ENCODE results near the gene STX12.
"Not testable (repeated sequence)": the region's sequence is repeated elsewhere in the genome, so short reads cannot be mapped to it uniquely, and the experiment has no call there.

The STX12 gene

DNA sequence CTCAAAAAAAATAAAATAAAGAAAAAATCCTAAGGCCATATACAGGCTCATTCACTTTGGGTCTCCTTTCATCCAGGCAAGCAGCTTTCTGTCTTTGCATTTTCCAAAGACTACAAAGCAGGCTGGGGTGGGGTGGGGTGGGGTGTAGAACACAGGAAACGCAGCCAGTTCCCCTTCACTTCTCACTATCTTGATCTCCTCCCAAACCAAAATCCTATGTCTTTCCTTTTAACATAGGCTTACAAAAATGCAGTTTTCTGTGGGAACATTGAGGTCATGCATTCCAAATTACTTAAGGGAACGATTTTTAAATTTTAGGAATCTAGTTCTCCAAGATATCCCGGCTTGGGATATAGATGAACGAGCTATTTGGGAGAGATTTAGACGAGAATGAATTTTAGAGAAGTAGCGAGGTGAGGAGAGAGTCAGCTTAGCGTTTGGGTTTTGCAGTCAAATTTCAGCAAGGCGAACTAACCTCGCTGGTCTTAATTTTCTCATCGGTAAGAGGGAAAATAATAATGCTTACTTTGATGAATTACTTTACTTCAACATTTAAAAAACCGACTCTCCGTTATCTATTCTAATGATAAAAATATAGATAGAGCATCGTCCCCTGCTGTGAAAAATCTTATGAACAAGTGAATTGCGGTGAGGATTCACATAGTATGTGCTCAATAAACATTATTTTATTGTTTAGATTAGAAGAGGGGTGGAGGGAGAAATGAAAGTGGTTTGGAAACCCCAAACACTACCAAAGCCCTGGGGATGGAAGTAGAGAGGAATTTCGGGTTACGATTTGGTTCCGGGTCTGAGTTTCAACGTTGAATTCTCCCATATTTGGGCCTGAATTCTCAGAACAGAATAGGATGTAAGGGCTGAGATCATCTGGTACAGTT, 735 bp upstream of the STX12 start:
- TF ChIP-seq, protein P1, sequence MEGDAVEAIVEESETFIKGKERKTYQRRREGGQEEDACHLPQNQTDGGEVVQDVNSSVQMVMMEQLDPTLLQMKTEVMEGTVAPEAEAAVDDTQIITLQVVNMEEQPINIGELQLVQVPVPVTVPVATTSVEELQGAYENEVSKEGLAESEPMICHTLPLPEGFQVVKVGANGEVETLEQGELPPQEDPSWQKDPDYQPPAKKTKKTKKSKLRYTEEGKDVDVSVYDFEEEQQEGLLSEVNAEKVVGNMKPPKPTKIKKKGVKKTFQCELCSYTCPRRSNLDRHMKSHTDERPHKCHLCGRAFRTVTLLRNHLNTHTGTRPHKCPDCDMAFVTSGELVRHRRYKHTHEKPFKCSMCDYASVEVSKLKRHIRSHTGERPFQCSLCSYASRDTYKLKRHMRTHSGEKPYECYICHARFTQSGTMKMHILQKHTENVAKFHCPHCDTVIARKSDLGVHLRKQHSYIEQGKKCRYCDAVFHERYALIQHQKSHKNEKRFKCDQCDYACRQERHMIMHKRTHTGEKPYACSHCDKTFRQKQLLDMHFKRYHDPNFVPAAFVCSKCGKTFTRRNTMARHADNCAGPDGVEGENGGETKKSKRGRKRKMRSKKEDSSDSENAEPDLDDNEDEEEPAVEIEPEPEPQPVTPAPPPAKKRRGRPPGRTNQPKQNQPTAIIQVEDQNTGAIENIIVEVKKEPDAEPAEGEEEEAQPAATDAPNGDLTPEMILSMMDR (IDR thresholded peaks at IDR 0.05; ENCODE audit: control extremely low read depth, extremely low read depth, low read depth, missing control alignments): no peak
- DNase-seq (ENCODE audit: extremely low spot score): no peak
- ChIA-PET POLR2A (interaction anchor here (0.7 to 1.5 kb wide), 5 partner anchors 9 to 877 kb away, joined by 3 to 11 read pairs (median 4); partner anchors contain the start of genes FAM76A and IFI6), CTCF (interaction anchor here (0.6 to 3.1 kb wide), 9 partner anchors 8 to 477 kb away, joined by 3 to 11 read pairs (median 3); partner anchors contain the start of gene FAM76A)

DNA sequence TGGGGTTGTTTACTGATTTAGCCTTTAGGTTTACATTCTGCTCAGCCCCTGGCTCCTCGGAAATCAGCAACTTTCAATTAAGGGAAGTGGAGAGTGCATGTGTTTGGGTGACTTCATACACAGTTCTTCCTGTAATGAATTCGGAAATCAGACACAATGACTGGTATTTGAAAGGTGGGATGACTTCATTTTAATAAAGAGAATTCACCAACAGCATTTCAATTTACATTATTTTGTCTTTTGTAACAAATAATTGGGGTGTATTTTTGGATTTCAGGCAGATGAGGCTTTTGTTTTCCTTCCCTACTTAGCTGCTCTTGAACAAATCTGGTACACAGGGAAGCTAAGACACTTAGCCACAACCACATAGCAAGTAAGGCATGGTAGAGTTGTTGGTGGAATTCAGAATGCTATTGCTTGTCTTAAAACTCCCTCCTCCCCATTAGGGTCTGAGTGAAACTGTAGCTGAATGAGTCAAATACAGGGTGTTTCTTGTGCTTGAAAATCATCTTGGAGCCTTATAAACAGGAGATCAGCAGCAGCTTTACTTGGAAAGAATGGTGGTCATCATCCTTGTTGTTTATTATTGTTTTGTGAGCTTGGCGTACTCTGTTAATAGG, 917 bp downstream of the STX12 start:
- POLR2A ChIA-PET: interaction anchor here (1.0 to 1.4 kb wide), 2 partner anchors 103 to 808 kb away, joined by 3 to 7 read pairs; no protein-coding TSS in a partner anchor

DNA sequence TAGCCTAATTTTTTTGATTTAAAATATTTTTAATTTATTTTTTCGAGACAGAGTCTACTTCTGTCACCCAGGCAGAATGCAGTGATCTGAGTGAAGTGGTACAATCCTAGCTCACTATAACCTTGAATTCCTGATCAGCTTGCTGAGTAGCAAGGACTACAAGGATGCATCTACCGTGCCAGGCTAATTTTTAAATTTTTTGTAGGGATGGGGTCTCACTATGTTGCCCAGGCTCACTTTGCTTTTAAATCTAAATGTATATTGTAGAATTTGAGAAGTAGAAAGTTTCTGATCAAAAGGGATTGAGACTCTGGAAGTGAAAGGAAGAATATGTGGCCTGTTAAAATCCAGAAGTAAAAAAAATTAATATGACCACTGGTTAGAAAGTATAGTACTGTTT, 1.6 kb downstream of the STX12 start:
- TF ChIP-seq, protein P1 (IDR thresholded peaks at IDR 0.05; ENCODE audit: control extremely low read depth, extremely low read depth, low read depth, missing control alignments): no peak
- CTCF ChIA-PET: interaction anchor here (1.1 to 2.2 kb wide), 4 partner anchors 16 to 263 kb away, joined by 3 to 7 read pairs (median 3); no protein-coding TSS in a partner anchor
- DNase-seq (ENCODE audit: extremely low spot score): no peak
- POLR2A ChIA-PET: no interaction called here

More for the DNA sequence above, 917 bp downstream of the STX12 start:
- TF ChIP-seq, protein P1 (IDR thresholded peaks at IDR 0.05; ENCODE audit: control extremely low read depth, extremely low read depth, low read depth, missing control alignments): no peak
- CTCF ChIA-PET: interaction anchor here (0.8 to 2.2 kb wide), 5 partner anchors 12 to 111 kb away, joined by 3 to 7 read pairs (median 3); no protein-coding TSS in a partner anchor
- no peak for DNase-seq (ENCODE audit: extremely low spot score)

DNA sequence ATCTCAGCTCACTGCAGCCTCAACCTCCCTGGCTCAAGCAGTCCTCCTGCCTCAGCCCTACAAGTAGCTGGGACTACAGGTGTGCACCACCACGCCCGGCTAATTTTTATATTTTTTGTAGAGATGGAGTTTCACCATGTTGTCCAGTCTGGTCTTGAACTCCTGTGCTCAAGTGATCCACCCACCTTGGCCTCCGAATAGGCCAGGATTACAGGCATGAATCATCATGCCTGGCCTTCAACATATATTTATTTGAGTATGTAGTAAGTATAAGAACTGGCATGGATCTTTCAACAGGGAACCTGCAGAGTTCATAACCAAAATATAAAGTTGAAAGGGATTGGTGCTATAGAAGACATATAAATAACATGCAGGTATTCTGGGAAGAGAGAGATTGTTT, 2.3 kb downstream of the STX12 start:
- POLR2A ChIA-PET; DNase-seq (ENCODE audit: extremely low spot score): not testable (repeated sequence)
- CTCF ChIA-PET: interaction anchor here (1.1 to 2.2 kb wide), 5 partner anchors 15 to 262 kb away, joined by 3 to 4 read pairs (median 3); no protein-coding TSS in a partner anchor

DNA sequence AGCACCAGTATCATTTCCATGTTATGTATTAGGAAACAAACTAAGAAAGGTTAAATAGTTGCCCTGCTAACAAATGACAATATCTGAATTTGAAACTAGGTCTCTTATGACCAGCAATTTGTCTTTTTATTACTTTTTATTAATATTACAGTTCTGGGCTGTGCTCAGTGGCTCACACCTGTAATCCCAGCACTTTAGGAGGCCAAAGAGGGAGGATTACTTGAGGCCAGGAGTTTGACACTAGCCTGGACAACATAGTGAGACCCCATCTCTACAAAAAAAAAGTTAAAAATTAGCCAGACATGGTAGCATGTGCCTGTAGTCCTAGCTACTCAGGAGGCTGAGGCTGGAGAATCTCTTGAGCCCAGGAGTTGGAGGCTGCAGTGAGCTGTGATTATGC, 3.3 kb downstream of the STX12 start:
- ChIA-PET CTCF (interaction anchor here (0.9 to 2.2 kb wide), 4 partner anchors 9 to 51 kb away, joined by 3 to 5 read pairs (median 4); partner anchors contain the start of gene FAM76A), POLR2A (interaction anchor here (0.6 kb wide), 1 partner anchor 297 kb away, joined by 3 read pairs; no protein-coding TSS in a partner anchor)
- not testable (repeated sequence) for DNase-seq (ENCODE audit: extremely low spot score)

DNA sequence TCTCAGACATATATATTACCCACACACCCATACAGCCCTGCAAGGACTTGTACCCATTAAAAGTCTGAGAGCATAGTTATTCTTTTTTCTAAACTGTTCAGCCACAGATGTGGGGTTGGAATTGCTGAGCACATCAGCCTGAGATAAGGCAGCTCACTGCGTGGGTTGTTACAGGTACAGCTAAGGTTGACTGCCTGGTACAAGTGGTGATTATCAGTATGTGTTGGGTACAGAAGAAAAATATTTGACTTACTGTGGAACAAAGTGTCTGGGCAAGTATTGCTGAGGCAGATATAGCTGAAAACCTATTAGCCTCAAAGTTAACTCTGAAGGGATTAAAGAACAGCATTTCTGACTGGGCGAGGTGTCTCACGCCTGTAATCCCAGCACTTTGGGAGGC, 5.0 kb downstream of the STX12 start:
- TF ChIP-seq, protein P1 (IDR thresholded peaks at IDR 0.05; ENCODE audit: control extremely low read depth, extremely low read depth, low read depth, missing control alignments): no peak
- ChIA-PET POLR2A (no interaction called here), CTCF (interaction anchor here (1.3 to 1.5 kb wide), 2 partner anchors 10 to 579 kb away, joined by 3 read pairs; no protein-coding TSS in a partner anchor)
- no peak for DNase-seq (ENCODE audit: extremely low spot score)

DNA sequence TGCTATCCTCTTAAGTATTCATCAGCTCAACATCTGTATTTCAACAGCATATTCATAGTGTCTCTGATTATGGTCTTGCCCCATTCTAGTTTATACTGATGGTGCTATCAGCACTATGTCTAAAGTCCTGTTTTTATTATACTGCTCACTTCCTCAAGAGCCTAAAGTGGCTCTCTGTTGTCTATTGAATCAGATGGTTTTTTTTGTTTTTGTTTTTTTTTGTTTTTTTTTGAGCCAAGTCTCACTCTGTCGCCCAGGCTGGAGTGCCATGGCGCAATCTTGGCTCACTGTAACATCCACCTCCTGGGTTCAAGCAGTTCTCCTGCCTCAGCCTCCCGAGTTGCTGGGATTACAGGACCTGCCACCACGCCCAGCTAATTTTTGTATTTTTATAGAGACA, 6.1 kb downstream of the STX12 start:
- no peak for DNase-seq (ENCODE audit: extremely low spot score)
- ChIA-PET CTCF (interaction anchor here (0.9 kb wide), 1 partner anchor 10 kb away, joined by 3 read pairs; no protein-coding TSS in a partner anchor), POLR2A (no interaction called here)
- TF ChIP-seq, protein P1 (IDR thresholded peaks at IDR 0.05; ENCODE audit: control extremely low read depth, extremely low read depth, low read depth, missing control alignments): no peak
